Measurements from ENCODE around the gene COL13A1.

GRCh38 chr10:69941730-69942129 lies 140.0 kb downstream of the COL13A1 start:
- TF ChIP-seq CTCF (IDR thresholded peaks at IDR 0.05): no peak
- TF ChIP-seq POLR2A (IDR thresholded peaks at IDR 0.05): no peak
- no peak for TF ChIP-seq EP300 (IDR thresholded peaks at IDR 0.05)
